ENCODE measurements around the gene VWA2.

Gene VWA2

DNA sequence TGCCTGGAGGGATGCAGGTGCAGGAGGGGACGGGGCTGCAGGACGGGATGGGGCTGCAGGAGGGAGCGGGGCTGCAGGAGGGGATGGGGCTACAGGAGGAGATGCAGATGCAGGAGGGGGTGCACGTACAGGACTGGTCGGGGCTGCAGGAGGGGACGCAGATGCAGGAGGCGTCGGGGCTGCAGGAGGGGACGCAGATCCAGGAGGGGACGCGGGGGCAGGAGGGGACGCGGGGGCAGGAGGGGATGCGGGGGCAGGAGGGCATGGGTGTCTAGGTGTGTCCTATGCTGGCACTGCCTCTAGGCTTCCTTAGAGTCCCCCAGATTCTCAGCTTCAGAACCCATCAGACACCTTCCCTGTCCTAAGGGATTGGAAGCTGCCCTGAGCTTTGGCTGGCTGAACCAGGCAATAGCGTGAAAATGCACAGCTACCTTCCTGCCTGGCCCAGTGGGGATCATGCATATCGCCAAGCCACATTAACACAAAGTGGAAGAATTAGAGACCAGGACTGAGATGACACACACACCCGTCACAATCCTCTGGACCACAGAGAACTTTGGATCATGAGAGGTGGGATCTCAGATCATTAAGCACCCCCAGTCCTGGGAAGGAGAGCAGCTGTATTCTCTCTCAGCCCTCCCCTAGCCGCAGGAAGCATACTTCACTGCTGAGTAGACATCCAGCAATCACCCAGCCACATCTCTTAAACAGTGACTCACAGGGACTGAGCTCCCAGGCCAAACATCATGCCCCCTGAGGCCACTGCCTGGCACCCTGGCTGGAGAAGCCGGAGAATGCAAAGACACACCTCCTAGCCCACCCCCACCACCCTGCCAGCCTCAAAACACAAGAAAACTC, 67.3 kb downstream of the VWA2 start:
- ChIA-PET POLR2A (no interaction called here), CTCF (interaction anchor here (0.8 to 3.3 kb wide), 5 partner anchors 8 to 153 kb away, joined by 4 to 10 read pairs (median 5); no protein-coding TSS in a partner anchor)
- TF ChIP-seq, protein P1, sequence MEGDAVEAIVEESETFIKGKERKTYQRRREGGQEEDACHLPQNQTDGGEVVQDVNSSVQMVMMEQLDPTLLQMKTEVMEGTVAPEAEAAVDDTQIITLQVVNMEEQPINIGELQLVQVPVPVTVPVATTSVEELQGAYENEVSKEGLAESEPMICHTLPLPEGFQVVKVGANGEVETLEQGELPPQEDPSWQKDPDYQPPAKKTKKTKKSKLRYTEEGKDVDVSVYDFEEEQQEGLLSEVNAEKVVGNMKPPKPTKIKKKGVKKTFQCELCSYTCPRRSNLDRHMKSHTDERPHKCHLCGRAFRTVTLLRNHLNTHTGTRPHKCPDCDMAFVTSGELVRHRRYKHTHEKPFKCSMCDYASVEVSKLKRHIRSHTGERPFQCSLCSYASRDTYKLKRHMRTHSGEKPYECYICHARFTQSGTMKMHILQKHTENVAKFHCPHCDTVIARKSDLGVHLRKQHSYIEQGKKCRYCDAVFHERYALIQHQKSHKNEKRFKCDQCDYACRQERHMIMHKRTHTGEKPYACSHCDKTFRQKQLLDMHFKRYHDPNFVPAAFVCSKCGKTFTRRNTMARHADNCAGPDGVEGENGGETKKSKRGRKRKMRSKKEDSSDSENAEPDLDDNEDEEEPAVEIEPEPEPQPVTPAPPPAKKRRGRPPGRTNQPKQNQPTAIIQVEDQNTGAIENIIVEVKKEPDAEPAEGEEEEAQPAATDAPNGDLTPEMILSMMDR (IDR thresholded peaks at IDR 0.05; ENCODE audit: control extremely low read depth, extremely low read depth, low read depth, missing control alignments): no peak
- no peak for DNase-seq (ENCODE audit: extremely low spot score)

DNA sequence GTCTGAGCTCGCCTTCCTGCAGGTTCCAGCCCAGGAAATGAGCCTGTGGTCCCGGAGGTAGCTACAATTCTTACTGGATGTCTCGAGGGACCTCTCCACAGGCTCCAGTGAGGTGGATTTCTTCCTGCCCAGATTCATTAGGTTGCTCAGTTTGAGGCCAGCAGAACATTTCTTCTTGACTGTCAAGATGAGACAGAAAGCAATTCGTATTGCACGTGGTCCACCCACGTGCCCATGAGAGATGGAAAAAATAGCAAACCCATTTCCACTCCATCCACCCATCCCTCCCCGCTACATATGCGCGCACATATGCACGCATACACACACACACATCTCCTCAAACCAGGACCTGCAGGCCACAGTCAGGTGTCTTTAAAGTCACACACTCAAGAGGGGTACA, 68.7 kb downstream of the VWA2 start:
- TF ChIP-seq, protein P1 (IDR thresholded peaks at IDR 0.05; ENCODE audit: control extremely low read depth, extremely low read depth, low read depth, missing control alignments): no peak
- ChIA-PET POLR2A (no interaction called here), CTCF (interaction anchor here (0.8 to 3.3 kb wide), 10 partner anchors 8 to 479 kb away, joined by 3 to 10 read pairs (median 4); no protein-coding TSS in a partner anchor)
- DNase-seq (ENCODE audit: extremely low spot score): no peak

DNA sequence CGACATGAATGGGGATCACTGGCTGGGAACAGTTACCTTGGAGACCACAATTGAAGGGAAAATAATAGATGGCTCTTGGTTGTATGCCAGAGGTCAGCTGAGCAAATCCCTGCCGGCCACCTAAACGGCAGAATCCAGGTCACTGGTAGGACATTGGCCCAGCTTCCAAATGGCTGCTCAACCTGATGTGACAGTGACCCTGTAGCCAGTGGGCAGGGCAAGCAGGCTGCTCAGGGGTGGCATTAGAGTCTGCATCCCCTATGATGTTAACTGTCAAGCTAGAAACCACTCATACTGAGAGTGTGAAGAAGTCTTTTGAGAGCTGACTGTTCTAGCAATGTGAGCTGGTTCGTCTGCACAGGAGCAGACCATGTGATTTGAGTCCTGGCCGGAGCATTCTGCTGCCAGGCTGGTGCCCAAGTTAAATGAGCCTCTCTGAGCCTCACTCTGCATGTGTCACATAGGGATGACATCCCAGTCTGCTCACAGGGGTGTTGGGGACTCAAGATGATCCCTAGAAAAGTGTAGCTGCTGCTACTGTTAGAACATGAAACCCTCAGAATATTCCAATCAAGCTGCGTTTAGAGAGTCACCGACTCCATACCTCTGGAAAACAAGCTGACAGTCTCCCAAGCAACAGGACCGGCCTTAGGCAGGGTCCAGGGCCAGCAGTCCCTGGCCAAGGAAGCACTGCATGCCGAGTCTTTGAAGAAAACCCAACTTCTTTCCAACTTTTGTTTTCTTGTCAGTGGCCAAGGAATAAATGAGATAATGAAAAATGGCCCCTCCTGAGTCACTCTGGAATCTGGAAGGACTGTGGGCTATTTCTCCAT, 69.7 kb downstream of the VWA2 start:
- POLR2A ChIA-PET: no interaction called here
- CTCF ChIA-PET: interaction anchor here (1.2 to 3.3 kb wide), 8 partner anchors 10 to 509 kb away, joined by 3 to 10 read pairs (median 4); no protein-coding TSS in a partner anchor
- TF ChIP-seq, protein P1 (IDR thresholded peaks at IDR 0.05; ENCODE audit: control extremely low read depth, extremely low read depth, low read depth, missing control alignments): no peak
- no peak for DNase-seq (ENCODE audit: extremely low spot score)

- ChIA-PET POLR2A (no interaction called here), CTCF (interaction anchor here (1.2 to 3.3 kb wide), 4 partner anchors 11 to 510 kb away, joined by 3 to 10 read pairs (median 4); no protein-coding TSS in a partner anchor)
- no peak for DNase-seq (ENCODE audit: extremely low spot score)
- TF ChIP-seq, protein P1 (IDR thresholded peaks at IDR 0.05; ENCODE audit: control extremely low read depth, extremely low read depth, low read depth, missing control alignments): no peak
Observed at GRCh38 chr10:114309364-114309651, 70.3 kb downstream of the VWA2 start.

- no peak for DNase-seq (ENCODE audit: extremely low spot score)
- ChIA-PET CTCF (no interaction called here), POLR2A (no interaction called here)
Observed at GRCh38 chr10:114310346-114310745, 71.3 kb downstream of the VWA2 start.

GRCh38 chr10:114311023-114311422, 72.0 kb downstream of the VWA2 start:
- DNase-seq (ENCODE audit: extremely low spot score): no peak

More at GRCh38 chr10:114310346-114310745, 71.3 kb downstream of the VWA2 start:
- TF ChIP-seq, protein P1 (IDR thresholded peaks at IDR 0.05; ENCODE audit: control extremely low read depth, extremely low read depth, low read depth, missing control alignments): no peak

More at GRCh38 chr10:114311023-114311422, 72.0 kb downstream of the VWA2 start:
- TF ChIP-seq, protein P1 (IDR thresholded peaks at IDR 0.05; ENCODE audit: control extremely low read depth, extremely low read depth, low read depth, missing control alignments): no peak
- CTCF ChIA-PET: no interaction called here
- POLR2A ChIA-PET: no interaction called here
